ENCODE measurements around the gene MTHFSD. TPM values are rescaled to one million over a fixed set of nuclear protein-coding genes. Genes with fewer than 3 reads are reported as not detected.

Gene MTHFSD
- total RNA-seq, 1 experiment from 2014 or later = 4.7 TPM

GRCh38 chr16:86579268-86580062 lies 24.4 kb upstream of the MTHFSD start:
- no peak overlapping the region for H3K27ac Mint-ChIP-seq
- no peaks in the 10 kb centered on the region for H3K79me2 ChIP-seq (ENCODE audit: insufficient read depth, low read length)
- peak overlapping the region; percentile 41 for H3K4me2 ChIP-seq (ENCODE audit: insufficient read depth, insufficient read length, low read length)
- peaks cover 6% of the 10 kb centered on the region; the same call in 1 of the 2 replicates for H3K4me1 ChIP-seq (ENCODE audit: insufficient read depth, low read length)
- DNase-seq = no peak
- H2BK20ac ChIP-seq (ENCODE audit: low read depth, low read length, poor library complexity, severe bottlenecking) = no peak overlapping the region
- peaks cover 30 to 37% of the 10 kb centered on the region in 2 experiments for H3K4me1 Mint-ChIP-seq
- peaks cover 3 to 5% of the 10 kb centered on the region in 2 experiments; a peak in 3 of 5 replicates for H3K9me3 Mint-ChIP-seq
- H2BK15ac ChIP-seq (ENCODE audit: low read depth, low read length) = no peak overlapping the region
- no peak overlapping the region for H3K4ac ChIP-seq (ENCODE audit: low read depth, low read length)
- H4K91ac ChIP-seq (ENCODE audit: insufficient read length, low read depth, low read length) = no peak overlapping the region
- TF ChIP-seq CTCF (conservative IDR thresholded peaks at IDR 0.05) = no peak
- no peak overlapping the region for H3K23ac ChIP-seq (ENCODE audit: insufficient read length, low read depth, low read length)
- no peak overlapping the region for H2AFZ ChIP-seq (ENCODE audit: low read length)
- no peaks in the 10 kb centered on the region for H4K20me1 ChIP-seq (ENCODE audit: control insufficient read depth, insufficient read depth, insufficient read length)
- no peak overlapping the region for H2BK12ac ChIP-seq (ENCODE audit: insufficient read length, low read depth, low read length)
- peaks cover 85% of the 10 kb centered on the region for H3K27me3 Mint-ChIP-seq (ENCODE audit: low read depth)
- H3K23me2 ChIP-seq (ENCODE audit: insufficient read length, low read depth, low read length, poor library complexity, severe bottlenecking) = peaks cover 14% of the 10 kb centered on the region
- no peak overlapping the region for H3K9ac ChIP-seq (ENCODE audit: extremely low read depth, insufficient read length, low read length)
- H3K36me3 Mint-ChIP-seq (ENCODE audit: insufficient read depth in 1 of 3, low read depth in 3 of 3) = peaks cover 0 to 1% (median 0%) of the 10 kb centered on the region in 3 experiments; a peak in 1 of 7 replicates
- no peak overlapping the region for H3K56ac ChIP-seq (ENCODE audit: insufficient read length, low read depth, low read length)
- H2BK120ac ChIP-seq (ENCODE audit: low read depth, low read length, poor library complexity, severe bottlenecking) = no peak overlapping the region
- no peak overlapping the region for H3T11ph ChIP-seq (ENCODE audit: low read length)
- H4K5ac ChIP-seq (ENCODE audit: insufficient read length, low read depth, low read length) = no peak overlapping the region
- H3K27ac ChIP-seq (ENCODE audit: insufficient read length, low read depth, low read length) = no peak overlapping the region
- peak overlapping the region; percentile 71 to 81 for H3K4me3 Mint-ChIP-seq
- no CpG with 5 or more reads among the region's 69 CpGs for WGBS (ENCODE audit: extremely low coverage, insufficient read length, low lambda C conversion rate)
- no peaks in the 10 kb centered on the region for H3K79me1 ChIP-seq (ENCODE audit: insufficient read depth, low read depth, low read length, poor library complexity, severe bottlenecking)
- peaks cover 53% of the 10 kb centered on the region for H3K27me3 ChIP-seq (ENCODE audit: insufficient read depth, low read length)
- no peak overlapping the region for H2BK5ac ChIP-seq (ENCODE audit: insufficient read length, low read length)
- no peak overlapping the region for H4K8ac ChIP-seq (replicated peaks; ENCODE audit: insufficient read length, low read depth, low read length)
- no peak overlapping the region for H3K14ac ChIP-seq (ENCODE audit: insufficient read depth, low read length)
- no peaks in the 10 kb centered on the region for H3K9me3 ChIP-seq (ENCODE audit: control insufficient read depth, low read depth, low read length)
- no peak overlapping the region for H2AK5ac ChIP-seq (ENCODE audit: insufficient read length, low read length)
- H3K18ac ChIP-seq (ENCODE audit: insufficient read length, low read depth, low read length) = no peak overlapping the region
